GM18511 (cell line): Measurements from ENCODE around the gene PHAX.
"Not testable (repeated sequence)": the region's sequence is repeated elsewhere in the genome, so short reads cannot be mapped to it uniquely, and the experiment has no call there.

Experiments used
- ATAC-seq: cut with Tn5 transposase; IDR thresholded peaks from one replicate; pipeline ENCODE4 v1.9.1; 2021; ENCODE audit warnings: mild to moderate bottlenecking, moderate library complexity; ENCODE audit not compliant: unreplicated experiment

The PHAX gene

GRCh38 chr5:126599971-126600630, 646 bp upstream of the PHAX start:
- ATAC-seq, result not testable (repeated sequence)

DNA sequence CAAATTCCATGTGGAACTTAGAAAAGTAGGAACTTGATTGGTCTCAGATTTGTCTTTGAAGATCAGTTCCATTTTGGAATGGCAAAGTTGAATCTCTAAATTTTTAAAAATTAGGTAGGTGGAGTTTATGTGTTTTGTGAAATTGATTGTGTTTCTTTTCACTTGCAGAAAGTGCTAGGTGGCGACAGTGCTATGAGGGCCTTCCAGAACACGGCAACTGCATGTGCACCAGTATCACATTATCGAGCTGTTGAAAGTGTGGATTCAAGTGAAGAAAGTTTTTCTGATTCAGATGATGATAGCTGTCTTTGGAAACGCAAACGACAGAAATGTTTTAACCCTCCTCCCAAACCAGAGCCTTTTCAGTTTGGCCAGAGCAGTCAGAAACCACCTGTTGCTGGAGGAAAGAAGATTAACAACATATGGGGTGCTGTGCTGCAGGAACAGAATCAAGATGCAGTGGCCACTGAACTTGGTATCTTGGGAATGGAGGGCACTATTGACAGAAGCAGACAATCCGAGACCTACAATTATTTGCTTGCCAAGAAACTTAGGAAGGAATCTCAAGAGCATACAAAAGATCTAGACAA, 2.8 kb downstream of the PHAX start:
- no peak for ATAC-seq

DNA sequence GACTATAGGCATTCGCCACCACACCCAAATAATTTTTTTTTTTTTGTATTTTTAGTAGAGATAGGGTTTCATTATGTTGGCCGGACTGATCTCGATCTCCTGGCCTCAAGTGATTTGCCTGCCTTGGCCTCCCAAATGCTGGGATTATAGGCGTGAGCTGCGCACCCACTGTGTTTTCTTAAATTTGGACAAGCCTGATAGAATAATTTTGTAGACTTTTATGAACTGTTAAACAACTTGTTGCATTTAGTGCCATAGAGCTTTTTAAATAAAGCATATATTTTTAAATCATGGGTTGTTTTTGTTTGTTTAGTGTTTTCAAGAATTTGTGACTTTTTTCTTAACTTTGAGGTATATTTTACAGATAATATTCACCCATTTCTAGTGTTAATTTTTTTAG, 4.8 kb downstream of the PHAX start:
- no peak for ATAC-seq

DNA sequence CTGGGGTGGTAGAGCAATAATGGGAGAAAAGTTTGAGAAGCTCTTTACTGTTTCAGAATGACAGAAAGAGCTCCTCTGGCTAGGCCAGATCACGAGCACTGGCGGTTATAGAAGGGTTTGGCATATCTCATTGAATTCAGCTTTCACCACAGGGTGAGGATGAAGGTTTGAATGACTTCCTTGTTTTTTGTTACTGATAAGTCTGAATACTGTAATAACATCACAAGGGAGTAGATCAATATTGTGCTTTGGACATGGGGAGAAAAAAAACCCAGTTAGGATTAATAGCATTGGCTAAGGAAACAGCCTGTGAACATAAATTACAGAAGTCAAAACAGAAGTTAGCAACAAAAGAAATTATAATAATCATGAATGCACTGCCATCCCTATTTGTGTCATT, 9.4 kb downstream of the PHAX start:
- ATAC-seq, result no peak

- ATAC-seq, result no peak
Measured at GRCh38 chr5:126610616-126611015, 9.9 kb downstream of the PHAX start.

- no peak for ATAC-seq
Measured at GRCh38 chr5:126613941-126614592, 13.3 kb downstream of the PHAX start.

DNA sequence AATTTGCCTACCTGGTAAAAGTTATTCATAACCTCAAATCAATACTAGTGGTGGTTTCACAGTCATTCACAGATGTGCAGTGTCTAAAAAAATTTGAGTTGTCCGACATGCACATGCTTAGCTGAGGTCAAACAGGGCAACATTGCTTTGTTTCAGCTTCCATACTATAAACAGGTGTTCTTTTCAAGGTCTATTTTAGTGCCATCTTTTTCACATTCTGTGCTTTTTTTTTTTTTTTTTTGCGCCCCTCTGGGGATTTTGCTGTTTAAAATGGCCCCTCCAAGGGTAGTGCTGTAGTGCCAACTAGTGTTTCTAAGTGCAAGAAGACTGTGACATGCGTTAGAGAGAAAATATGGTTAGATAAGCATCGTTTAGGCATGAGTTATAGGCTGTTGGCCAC, 14.5 kb downstream of the PHAX start:
- peak; percentile 96 for ATAC-seq

- ATAC-seq, result not testable (repeated sequence)
Measured at GRCh38 chr5:126617603-126618002, 16.9 kb downstream of the PHAX start.

DNA sequence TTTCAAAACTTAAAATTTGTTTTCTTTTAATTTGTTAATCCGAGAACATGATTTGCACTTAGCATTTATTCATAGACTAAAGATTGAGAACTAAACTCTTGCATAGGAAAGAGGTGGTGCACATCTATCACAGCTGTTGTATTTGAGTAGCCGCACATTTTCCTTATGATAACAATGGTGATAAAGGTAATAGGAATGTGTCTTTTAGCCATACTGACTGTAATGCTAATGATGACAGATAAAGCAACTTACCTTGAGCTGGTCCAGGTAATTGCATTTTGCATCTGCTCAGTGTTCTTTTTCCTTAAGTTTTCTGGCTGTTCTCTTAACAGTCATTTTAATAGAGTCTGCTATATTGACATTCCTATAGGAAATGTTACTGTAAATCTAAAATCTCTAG, 19.0 kb downstream of the PHAX start:
- no peak for ATAC-seq

DNA sequence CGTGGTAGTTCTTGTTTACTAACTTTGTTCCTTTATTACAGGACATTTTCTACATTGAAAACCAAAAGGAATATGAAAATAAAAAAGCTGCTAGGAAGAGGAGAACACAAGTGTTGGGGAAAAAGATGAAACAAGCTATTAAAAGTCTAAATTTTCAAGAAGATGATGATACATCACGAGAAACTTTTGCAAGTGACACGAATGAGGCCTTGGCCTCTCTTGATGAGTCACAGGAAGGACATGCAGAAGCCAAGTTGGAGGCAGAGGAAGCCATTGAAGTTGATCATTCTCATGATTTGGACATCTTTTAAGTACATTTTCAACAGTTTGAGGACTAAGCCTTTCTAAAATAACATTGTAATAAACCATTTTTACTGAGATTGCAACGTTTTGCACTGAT, 23.8 kb downstream of the PHAX start:
- ATAC-seq, result no peak

DNA sequence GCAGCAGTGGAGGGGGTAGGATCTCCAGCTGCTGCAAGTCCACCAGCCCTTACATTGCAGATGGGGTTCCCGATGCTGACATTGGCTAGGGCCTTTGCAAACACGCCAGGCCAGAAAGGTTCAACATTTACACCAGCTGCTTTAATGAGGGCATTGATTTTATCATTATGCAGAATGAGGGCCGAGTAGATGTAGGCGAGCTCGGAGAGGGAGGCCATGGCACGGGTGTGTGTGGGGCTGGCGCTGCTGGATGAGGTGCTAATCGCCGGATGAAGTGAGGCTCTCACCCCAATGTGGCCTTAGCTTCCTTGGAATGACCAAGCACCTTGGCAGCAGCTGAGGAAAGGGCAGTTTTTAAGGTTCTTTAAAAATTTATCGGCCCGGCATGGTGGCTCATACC, 27.4 kb downstream of the PHAX start:
- ATAC-seq, result no peak

DNA sequence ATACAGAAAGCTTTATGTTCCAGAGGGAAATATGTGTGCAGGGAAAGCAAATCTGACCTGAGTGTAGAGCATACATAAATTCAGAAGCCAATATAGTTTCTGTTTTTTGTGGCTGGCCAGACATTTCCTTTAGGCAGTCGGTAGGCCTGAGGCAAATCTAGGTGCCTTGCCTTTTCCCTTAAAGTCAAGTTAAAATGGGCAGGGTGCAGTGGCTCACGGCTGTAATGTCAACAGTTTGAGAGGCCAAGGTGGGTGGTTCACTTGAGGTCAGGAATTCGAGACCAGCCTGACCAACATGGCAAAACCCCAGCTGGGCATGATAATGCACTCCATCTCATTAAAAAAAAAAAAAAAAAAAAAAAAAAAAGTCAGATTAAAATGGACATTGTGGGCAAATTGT, 31.2 kb downstream of the PHAX start:
- ATAC-seq, result no peak

GRCh38 chr5:126633552-126633951, 32.8 kb downstream of the PHAX start:
- ATAC-seq, result no peak

DNA sequence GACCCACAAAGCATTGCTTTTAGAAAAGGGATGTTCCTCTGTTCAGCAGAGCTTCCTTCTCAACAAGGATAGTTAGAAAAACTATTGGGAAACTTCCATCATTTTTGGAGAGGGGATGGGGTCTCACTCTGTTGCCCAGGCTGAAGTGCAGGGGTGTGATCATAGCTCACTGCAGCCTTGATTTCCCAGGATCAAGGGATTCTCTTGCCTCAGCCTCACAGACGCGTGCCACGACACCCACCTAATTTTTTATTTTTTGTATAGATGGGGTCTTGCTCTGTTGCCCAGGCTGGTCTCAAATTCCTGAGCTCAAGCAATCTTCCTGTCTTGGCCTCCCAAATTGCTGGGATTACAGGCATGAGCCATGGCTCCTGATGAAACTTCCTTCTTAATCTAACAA, 34.8 kb downstream of the PHAX start:
- ATAC-seq, result no peak

DNA sequence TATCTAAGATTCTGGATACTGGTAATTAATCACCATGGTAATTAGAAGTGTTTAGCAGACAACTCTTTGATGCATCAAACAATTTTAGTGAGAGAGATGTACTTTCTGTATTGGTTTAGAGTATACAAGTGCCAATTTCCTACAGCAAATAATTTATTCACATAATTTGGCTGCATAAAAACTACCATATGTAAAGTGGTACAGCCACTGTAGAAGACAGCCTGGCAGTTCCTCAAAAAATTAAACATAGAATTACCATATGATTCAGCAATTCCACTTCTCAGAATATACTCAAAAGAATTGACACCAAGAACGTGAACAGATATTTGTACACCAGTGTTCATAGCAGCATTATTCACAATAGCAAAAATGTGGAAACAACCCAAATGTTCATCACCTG, 36.2 kb downstream of the PHAX start:
- no peak for ATAC-seq

GRCh38 chr5:126640866-126641265, 40.1 kb downstream of the PHAX start:
- ATAC-seq, result no peak

GRCh38 chr5:126641387-126641786, 40.6 kb downstream of the PHAX start:
- no peak for ATAC-seq

DNA sequence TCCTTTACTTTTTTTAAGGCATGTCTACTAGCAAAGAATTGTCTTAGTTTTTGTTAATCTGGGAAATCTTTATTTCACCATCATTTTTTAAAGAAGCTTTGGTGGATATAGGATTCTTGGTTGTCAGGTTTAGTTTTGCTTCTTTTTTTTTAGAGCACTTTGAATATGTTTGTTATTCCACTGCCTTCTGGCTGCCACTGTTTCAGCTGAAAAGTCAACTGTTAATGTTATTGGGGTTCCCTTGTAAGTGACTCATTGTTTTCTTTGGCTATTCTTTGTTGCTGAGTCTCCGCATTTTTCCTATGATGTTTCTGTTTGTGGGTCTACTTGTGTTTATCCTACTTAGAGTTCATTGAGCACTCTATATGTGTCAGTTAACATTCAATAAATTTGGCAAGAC, 44.4 kb downstream of the PHAX start:
- no peak for ATAC-seq

DNA sequence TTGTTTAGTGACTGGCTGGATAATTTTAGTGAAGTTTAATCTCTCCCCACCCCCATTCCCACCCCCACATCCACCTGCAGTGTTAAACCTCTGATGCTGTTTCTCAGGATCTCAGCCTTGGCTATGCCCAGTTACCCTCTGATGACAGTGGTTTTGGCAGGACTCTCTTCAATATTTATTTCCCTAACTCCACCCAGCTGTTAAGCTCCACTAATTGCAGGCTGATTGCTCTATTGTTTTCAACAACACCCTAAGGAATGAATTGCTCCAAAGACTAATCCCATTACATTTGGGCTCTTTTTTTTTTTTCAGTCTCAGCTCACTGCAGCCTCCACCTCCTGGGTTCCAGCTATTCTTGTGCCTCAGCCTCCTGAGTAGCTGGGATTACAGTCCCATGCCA, 46.3 kb downstream of the PHAX start:
- ATAC-seq, result no peak

- no peak for ATAC-seq
Measured at GRCh38 chr5:126648471-126648870, 47.7 kb downstream of the PHAX start.

DNA sequence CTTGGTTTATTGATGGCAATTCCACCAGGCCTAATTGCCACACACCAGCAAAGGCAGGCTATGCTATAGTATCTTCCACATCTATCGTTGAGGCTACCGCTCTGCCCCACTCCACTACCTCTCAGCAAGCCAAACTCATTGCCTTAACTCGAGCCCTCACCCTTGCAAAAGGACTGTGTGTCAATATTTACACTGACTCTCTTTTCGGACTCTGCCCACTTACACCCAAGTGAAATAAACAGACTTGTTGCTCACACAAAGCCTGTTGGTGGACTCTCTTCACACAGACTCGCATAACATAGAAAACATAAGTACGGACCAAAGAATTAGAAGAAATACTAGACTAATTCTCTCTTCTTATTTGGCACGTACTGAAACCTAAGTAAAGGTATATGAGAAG, 48.3 kb downstream of the PHAX start:
- ATAC-seq, result not testable (repeated sequence)

GRCh38 chr5:126649709-126650108, 49.0 kb downstream of the PHAX start:
- not testable (repeated sequence) for ATAC-seq

- ATAC-seq, result no peak
Measured at GRCh38 chr5:126650463-126650862, 49.7 kb downstream of the PHAX start.
